HEK293 (cell line): ENCODE results near the gene DCAF10.
"Not testable (repeated sequence)": the region's sequence is repeated elsewhere in the genome, so short reads cannot be mapped to it uniquely, and the experiment has no call there.

ENCODE experiments used
- KLF9 ChIP-seq: fragments of 450-650 bp; formaldehyde crosslinking; IDR thresholded peaks from 2 replicates; pipeline ENCODE4 v1.5.1; 2016; ENCODE audit warnings: missing biosample characterization, missing genetic modification characterization, low read depth
- ZNF366 ChIP-seq: fragments of 450-650 bp; formaldehyde crosslinking; conservative IDR thresholded peaks from 2 replicates; pipeline ENCODE4 v1.5.1; 2016; ENCODE audit warnings: missing biosample characterization, missing genetic modification characterization
- ZNF629 ChIP-seq: fragments of 450-650 bp; formaldehyde crosslinking; IDR thresholded peaks from 2 replicates; pipeline ENCODE4 v1.5.1; 2017; ENCODE audit warnings: missing biosample characterization, missing genetic modification characterization
- TF ChIP-seq, protein P1 (sequence below): fragments of 450-650 bp; formaldehyde crosslinking; IDR thresholded peaks from 2 replicates; pipeline ENCODE4 v1.5.1; 2016; ENCODE audit warnings: missing biosample characterization, missing genetic modification characterization
- TF ChIP-seq, protein P2 (sequence below): fragments of 450-650 bp; formaldehyde crosslinking; IDR thresholded peaks from 2 replicates; pipeline ENCODE4 v1.5.1; 2016; ENCODE audit warnings: missing biosample characterization, missing genetic modification characterization
- TF ChIP-seq, protein P3 (sequence below): fragments of 450-650 bp; formaldehyde crosslinking; IDR thresholded peaks from 2 replicates; pipeline ENCODE4 v1.5.1; 2016; ENCODE audit warnings: missing biosample characterization, missing genetic modification characterization
- TF ChIP-seq, protein P4 (sequence below): fragments of 450-650 bp; formaldehyde crosslinking; IDR thresholded peaks from 2 replicates; pipeline ENCODE4 v1.5.1; 2016; ENCODE audit warnings: missing biosample characterization, missing genetic modification characterization
- TF ChIP-seq, protein P5 (sequence below): fragments of 450-650 bp; formaldehyde crosslinking; IDR thresholded peaks from 2 replicates; pipeline ENCODE4 v1.5.1; 2016; ENCODE audit warnings: missing biosample characterization, missing genetic modification characterization
- TF ChIP-seq, protein P6 (sequence below): fragments of 450-650 bp; formaldehyde crosslinking; IDR thresholded peaks from 2 replicates; pipeline ENCODE4 v1.5.1; 2016; ENCODE audit warnings: missing biosample characterization, missing genetic modification characterization

DNA sequence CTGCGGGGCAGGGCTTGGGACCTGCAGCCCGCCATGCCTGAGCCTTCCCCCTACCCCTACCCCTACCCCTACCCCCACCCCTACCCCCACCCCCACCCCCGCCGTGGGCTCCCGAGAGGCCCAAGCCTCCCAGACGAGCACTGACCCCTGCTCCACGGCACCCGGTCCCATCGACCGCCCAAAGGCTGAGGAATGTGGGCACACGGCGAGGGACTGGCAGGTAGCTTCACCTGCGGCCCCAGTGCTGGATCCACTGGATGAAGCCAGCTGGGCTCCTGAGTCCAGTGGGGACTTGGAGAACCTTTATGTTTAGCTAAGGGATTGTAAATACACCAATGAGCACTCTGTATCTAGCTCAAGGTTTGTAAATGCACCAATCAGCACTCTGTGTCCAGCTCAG, 48.5 kb upstream of the DCAF10 start:
- TF ChIP-seq KLF9, ZNF366, ZNF629 (tag by site-specific recombination): not testable (repeated sequence)
- TF ChIP-seq, protein P1, sequence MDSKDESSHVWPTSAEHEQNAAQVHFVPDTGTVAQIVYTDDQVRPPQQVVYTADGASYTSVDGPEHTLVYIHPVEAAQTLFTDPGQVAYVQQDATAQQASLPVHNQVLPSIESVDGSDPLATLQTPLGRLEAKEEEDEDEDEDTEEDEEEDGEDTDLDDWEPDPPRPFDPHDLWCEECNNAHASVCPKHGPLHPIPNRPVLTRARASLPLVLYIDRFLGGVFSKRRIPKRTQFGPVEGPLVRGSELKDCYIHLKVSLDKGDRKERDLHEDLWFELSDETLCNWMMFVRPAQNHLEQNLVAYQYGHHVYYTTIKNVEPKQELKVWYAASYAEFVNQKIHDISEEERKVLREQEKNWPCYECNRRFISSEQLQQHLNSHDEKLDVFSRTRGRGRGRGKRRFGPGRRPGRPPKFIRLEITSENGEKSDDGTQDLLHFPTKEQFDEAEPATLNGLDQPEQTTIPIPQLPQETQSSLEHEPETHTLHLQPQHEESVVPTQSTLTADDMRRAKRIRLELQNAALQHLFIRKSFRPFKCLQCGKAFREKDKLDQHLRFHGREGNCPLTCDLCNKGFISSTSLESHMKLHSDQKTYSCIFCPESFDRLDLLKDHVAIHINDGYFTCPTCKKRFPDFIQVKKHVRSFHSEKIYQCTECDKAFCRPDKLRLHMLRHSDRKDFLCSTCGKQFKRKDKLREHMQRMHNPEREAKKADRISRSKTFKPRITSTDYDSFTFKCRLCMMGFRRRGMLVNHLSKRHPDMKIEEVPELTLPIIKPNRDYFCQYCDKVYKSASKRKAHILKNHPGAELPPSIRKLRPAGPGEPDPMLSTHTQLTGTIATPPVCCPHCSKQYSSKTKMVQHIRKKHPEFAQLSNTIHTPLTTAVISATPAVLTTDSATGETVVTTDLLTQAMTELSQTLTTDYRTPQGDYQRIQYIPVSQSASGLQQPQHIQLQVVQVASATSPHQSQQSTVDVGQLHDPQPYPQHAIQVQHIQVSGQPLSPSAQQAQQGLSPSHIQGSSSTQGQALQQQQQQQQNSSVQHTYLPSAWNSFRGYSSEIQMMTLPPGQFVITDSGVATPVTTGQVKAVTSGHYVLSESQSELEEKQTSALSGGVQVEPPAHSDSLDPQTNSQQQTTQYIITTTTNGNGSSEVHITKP (tag by site-specific recombination): not testable (repeated sequence)
- TF ChIP-seq, protein P2, sequence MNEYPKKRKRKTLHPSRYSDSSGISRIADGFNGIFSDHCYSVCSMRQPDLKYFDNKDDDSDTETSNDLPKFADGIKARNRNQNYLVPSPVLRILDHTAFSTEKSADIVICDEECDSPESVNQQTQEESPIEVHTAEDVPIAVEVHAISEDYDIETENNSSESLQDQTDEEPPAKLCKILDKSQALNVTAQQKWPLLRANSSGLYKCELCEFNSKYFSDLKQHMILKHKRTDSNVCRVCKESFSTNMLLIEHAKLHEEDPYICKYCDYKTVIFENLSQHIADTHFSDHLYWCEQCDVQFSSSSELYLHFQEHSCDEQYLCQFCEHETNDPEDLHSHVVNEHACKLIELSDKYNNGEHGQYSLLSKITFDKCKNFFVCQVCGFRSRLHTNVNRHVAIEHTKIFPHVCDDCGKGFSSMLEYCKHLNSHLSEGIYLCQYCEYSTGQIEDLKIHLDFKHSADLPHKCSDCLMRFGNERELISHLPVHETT (tag by site-specific recombination): not testable (repeated sequence)
- TF ChIP-seq, protein P3, sequence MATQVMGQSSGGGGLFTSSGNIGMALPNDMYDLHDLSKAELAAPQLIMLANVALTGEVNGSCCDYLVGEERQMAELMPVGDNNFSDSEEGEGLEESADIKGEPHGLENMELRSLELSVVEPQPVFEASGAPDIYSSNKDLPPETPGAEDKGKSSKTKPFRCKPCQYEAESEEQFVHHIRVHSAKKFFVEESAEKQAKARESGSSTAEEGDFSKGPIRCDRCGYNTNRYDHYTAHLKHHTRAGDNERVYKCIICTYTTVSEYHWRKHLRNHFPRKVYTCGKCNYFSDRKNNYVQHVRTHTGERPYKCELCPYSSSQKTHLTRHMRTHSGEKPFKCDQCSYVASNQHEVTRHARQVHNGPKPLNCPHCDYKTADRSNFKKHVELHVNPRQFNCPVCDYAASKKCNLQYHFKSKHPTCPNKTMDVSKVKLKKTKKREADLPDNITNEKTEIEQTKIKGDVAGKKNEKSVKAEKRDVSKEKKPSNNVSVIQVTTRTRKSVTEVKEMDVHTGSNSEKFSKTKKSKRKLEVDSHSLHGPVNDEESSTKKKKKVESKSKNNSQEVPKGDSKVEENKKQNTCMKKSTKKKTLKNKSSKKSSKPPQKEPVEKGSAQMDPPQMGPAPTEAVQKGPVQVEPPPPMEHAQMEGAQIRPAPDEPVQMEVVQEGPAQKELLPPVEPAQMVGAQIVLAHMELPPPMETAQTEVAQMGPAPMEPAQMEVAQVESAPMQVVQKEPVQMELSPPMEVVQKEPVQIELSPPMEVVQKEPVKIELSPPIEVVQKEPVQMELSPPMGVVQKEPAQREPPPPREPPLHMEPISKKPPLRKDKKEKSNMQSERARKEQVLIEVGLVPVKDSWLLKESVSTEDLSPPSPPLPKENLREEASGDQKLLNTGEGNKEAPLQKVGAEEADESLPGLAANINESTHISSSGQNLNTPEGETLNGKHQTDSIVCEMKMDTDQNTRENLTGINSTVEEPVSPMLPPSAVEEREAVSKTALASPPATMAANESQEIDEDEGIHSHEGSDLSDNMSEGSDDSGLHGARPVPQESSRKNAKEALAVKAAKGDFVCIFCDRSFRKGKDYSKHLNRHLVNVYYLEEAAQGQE (tag by site-specific recombination): not testable (repeated sequence)
- TF ChIP-seq, protein P4, sequence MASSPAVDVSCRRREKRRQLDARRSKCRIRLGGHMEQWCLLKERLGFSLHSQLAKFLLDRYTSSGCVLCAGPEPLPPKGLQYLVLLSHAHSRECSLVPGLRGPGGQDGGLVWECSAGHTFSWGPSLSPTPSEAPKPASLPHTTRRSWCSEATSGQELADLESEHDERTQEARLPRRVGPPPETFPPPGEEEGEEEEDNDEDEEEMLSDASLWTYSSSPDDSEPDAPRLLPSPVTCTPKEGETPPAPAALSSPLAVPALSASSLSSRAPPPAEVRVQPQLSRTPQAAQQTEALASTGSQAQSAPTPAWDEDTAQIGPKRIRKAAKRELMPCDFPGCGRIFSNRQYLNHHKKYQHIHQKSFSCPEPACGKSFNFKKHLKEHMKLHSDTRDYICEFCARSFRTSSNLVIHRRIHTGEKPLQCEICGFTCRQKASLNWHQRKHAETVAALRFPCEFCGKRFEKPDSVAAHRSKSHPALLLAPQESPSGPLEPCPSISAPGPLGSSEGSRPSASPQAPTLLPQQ (tag by site-specific recombination): not testable (repeated sequence)
- TF ChIP-seq, protein P5, sequence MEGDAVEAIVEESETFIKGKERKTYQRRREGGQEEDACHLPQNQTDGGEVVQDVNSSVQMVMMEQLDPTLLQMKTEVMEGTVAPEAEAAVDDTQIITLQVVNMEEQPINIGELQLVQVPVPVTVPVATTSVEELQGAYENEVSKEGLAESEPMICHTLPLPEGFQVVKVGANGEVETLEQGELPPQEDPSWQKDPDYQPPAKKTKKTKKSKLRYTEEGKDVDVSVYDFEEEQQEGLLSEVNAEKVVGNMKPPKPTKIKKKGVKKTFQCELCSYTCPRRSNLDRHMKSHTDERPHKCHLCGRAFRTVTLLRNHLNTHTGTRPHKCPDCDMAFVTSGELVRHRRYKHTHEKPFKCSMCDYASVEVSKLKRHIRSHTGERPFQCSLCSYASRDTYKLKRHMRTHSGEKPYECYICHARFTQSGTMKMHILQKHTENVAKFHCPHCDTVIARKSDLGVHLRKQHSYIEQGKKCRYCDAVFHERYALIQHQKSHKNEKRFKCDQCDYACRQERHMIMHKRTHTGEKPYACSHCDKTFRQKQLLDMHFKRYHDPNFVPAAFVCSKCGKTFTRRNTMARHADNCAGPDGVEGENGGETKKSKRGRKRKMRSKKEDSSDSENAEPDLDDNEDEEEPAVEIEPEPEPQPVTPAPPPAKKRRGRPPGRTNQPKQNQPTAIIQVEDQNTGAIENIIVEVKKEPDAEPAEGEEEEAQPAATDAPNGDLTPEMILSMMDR (tag by site-specific recombination): not testable (repeated sequence)
- TF ChIP-seq, protein P6, sequence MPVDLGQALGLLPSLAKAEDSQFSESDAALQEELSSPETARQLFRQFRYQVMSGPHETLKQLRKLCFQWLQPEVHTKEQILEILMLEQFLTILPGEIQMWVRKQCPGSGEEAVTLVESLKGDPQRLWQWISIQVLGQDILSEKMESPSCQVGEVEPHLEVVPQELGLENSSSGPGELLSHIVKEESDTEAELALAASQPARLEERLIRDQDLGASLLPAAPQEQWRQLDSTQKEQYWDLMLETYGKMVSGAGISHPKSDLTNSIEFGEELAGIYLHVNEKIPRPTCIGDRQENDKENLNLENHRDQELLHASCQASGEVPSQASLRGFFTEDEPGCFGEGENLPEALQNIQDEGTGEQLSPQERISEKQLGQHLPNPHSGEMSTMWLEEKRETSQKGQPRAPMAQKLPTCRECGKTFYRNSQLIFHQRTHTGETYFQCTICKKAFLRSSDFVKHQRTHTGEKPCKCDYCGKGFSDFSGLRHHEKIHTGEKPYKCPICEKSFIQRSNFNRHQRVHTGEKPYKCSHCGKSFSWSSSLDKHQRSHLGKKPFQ (tag by site-specific recombination): not testable (repeated sequence)
